H4 (cell line): ENCODE results near the gene LCOR. TPM values are rescaled to one million over a fixed set of nuclear protein-coding genes. Genes with fewer than 3 reads are reported as not detected.
"Not testable (repeated sequence)": the region's sequence is repeated elsewhere in the genome, so short reads cannot be mapped to it uniquely, and the experiment has no call there.

Source experiments
- DNase-seq: peaks from one replicate; pipeline ENCODE4 v3.0.0-alpha.2; 2015; ENCODE audit warnings: low spot score
- total RNA-seq: library from RNA; depleted of rRNA; stranded (reverse); fragments of >200 nt; shearing (Covaris generic); gene quantifications from 2 replicates; pipeline ENCODE4 v1.2.3, GENCODE V29; 2014

Gene LCOR
- total RNA-seq, 1 experiment from 2014 or later: 6.4 TPM

DNA sequence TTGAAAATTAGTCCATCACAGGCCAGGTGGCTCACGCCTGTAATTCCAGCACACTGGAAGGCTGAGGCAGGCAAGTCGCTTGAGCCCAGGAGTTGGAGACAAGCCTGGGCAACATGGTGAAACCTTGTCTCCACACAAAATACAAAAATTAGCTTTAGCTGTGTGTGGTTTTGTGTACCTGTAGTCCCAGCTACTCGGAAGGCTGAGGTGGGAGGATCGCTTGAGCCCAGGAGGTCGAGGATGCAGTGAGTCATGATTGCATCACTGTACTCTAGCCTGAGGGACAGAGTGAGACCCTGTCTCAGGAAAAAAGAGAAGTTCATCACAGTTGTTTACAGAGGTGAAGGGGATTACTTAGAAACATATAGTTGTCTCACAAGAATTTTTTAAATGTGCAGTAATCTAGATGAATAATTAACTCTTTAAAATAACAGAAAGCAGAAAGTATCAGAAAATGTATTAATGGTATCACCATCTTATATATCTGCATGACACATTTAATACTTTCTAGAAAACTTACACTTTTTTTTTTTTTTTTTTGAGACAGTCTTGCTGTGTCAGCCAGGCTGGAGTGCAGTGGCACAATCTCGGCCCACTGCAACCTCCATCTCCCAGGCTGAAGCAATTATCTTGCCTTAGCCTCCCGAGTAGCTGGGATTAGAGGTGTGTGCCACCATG lies 8.9 kb downstream of the LCOR start:
- DNase-seq: peak; percentile 60

DNA sequence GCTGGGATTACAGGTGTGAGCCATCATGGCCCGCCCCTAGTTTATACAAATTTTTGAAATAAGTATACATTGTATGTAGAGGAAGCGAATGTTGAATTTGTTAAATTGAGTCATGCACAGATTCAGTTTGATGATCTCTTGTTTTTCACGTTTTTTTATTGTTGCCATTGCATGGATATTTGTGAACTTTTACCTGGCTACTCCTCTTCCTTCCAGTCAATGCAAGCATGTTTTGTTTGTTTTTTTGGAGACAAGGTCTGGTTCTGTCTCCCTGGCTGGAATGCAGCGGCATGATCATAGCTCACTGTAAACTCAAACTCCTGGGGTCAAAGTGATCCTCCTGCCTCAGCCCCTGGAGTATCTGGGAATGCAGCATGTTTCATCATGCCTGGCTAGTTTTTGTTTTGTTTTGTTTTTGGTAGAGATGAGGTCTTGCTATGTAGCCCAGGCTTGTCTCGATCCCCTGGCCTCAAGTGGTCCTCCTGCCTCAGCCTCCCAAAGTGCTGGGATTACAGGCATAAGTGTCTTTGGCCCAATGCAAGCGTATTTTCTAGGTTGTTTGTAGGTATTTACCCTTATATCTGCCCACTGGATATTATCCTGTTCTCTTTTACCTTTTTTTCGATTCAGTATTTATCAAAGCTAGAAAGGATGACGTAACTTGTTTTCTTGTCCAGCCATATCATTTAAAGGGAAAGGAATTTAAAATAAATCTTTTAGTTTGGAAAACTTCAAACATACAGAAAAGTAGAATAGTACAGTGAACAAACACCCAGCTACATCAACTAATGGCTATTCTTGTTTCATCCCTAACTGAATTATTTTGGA lies 11.0 kb downstream of the LCOR start:
- no peak for DNase-seq

DNA sequence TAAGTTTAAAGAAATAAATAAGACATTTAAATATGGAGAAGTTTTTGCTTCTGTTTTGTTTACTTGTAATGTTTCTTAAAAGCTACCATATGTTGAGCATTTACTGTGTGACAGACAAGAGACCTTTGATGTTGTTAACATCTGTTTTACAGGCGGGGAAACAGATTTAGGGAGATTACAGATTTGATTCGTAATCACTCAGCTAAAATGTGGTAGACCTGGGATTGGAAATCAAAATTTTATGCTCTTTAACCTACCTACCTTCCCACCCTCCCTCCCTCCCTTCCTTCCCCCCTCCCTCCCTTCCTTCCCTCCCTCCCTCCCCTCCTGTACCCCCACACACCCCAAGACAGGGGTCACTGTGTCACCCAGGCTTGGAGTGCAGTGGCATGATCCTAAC lies 11.7 kb downstream of the LCOR start:
- no peak for DNase-seq

DNA sequence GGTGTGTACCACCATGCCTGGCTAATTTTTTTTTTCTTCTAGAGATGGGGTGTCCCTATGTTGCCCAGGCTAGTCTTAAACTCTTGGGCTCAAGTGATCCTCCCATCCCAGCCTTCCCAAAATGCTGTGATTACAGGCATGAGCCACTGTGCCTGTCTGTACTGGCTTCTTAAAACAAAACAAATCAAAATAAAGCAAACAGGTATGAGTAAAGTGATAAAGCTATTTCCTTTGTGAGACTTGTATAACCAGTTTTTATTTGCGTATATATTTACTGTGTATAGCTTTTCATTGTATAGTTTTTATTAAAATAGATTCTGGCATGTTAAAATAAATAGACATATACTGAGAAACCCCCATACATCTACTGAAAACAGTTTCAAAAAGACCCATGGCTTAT lies 14.3 kb downstream of the LCOR start:
- no peak for DNase-seq

DNA sequence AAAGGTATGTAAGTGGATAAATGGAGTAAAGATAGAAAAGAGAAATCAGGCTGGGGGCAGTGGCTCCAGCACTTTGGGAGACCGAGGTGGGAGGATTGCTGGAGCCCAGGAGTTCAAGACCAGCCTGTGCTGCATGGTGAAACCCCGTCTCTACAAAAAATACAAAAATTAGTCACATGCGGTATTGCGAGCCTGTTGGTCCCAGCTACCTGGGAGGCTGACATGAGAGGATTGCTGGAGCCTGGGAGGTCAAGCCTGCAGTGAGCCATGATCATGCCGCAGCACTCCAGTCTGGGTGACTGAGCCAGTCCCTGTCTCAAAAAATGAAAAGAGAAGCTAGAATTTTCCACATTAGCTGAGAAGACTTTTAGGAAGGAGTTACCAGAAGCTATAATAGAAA lies 14.8 kb downstream of the LCOR start:
- DNase-seq: no peak

DNA sequence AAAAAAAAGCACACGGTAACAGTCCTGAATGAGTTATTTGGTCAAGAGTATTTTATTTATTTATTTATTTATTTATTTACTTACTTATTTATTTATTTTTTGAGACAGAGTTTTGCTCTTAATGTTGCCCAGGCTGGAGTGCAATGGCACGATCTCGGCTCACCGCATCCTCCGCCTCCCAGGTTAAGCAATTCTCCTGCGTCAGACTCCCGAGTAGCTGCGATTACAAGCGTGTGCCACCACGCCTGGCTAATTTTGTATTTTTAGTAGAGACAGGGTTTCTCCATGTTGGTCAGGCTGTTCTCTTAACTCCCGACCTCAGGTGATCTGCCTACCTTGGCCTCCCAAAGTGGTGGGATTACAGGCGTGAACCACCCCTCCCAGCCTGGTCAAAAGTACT lies 15.3 kb downstream of the LCOR start:
- not testable (repeated sequence) for DNase-seq

DNA sequence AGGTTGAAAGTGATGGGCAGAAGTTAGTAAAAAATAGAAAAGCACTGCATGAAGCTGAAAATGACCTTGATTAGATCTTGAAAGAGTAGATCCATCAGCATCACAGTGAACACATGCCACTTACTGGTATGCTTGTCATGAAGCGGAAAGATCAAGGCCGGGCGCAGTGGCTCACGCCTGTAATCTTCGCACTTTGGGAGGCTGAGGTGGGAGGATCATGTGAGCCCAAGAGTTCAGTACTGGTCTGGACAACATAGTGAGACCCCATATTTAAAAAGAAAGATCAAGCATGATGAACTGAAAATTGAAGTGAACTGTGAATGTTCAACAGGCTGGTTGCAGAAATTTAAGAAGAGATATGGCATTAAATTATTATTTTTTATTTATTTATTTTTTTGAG lies 18.0 kb downstream of the LCOR start:
- DNase-seq: no peak

DNA sequence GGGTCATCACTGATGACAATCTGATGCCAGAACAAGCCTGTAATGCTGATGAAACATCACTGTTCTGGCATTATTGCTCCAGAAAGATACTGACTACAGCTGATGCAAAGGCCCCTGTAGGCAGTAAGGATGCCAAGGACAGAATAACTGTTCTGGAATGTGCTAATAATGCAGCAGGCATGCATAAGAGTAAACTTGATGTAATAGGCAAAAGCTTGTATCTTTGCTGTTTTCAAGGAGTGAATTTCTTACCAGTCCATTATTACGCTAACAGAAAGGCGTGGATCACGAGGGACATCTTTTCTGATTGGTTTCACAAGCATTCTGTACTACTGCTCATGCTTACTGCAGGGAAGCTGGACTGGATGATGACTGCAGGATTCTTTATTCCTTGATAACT lies 18.7 kb downstream of the LCOR start:
- no peak for DNase-seq

DNA sequence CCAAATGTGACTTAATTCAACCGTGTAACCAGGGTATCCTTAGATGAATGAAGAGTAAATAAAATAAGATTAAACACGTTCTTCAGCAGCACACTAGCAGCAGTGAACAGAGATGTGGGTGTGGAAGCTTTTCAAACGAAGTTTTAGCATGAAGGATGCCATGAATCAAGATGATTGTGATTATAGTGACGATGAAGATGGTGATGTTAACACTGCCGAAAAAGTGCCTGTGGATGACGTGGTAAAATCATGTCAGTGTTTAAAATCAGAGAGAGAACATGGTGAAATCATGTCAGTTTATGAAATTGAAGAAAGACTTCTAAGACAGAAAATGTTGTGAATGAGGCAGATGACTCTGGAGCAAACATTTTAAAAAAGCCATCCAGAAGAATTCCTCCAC lies 19.2 kb downstream of the LCOR start:
- no peak for DNase-seq

DNA sequence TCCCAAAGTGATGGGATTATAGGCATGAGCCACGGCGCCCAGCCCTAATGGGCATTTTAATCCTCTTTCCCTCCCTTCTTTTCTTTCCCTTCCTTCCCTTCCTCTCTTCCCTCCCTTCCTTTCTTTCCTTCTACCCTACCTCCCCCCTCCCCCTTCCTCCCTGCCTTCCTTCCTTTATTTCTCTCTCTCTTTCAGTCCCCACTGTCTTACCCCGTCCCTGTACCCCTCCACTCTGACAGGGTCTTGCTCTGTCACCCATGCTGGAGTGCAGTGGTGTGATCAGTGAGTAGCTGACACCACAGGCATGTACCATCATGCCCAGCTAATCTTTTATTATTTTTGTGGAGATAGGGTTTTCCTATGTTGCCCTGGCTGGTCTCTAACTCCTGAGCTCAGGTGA lies 24.2 kb downstream of the LCOR start:
- DNase-seq: no peak

DNA sequence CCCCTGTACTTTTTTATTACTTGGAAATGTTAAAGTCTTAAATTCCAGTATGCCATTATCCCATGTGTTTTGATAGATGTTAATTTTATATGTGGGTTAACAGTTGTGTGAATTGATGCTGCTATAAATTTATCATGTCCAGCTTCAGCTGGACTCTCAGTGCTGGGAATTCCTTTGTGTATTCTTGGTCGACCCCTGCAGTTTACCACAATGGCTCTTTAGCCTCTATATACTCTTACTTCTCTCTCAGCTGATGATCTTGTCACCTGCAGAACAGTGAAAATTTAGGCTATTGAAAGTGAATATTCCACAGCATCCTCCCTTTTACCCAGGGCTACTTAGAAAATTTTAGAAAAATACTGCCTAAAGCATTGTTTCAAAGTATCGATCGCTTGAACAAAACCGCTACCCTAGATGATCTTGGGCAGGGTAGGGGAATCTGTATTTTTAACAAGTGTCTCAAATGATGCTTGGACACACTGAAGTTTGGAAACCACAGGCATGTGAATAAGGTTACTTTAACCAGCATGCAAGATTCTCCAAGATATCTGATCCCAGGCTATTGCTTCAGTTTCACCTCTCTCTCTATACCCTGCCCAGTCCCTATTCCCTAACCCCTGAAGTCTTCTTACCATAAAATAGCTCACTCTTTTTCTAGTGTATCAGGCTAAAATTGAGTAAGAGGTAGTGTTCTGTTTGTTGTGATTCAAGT lies 25.4 kb downstream of the LCOR start:
- no peak for DNase-seq

DNA sequence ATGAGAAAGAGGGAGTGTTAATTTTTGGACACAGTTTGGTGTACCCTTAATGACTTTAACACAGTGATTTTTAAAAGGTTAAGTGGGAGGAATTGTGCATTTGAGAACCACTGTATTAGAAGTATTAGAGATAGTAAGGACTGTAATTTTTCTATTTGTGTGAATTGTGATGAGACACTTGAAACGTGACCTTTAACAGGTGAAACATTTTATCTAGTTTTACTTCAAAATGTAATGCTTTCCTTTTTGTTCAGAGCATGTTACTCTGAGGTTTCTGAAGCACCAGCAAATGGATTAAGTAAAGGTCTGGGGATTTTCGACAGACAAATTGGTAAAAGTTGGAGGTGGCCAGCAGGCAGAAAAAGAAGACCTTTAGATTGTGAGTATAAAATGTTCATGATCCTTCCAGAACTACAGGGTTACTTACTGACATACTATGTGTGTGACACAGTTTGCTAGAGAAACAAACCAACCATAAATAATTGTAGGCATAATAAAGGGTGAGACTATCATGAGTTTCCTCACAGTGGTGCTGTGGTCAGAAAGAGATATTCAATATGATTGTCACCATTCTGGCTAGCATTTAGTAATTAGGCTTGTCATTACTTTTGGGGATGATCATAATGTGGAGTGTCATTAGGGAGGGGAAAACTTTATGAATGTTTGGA lies 26.1 kb downstream of the LCOR start:
- no peak for DNase-seq

DNA sequence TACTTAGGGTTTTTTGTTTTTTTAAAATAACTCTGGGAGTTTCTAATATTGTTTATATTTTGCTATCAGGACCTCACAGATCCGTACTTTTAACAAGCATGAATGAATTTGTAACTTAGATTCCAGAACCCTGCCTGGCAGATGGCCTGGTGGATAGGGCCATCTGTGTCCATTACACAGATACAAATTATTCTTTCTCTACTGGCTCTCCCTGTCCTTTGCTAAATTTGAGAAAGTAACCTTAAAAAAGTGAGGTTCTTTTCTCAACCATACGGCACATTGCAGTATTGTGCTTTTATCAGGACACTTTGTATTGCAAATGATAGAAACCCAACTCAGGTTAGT lies 26.6 kb downstream of the LCOR start:
- no peak for DNase-seq

DNA sequence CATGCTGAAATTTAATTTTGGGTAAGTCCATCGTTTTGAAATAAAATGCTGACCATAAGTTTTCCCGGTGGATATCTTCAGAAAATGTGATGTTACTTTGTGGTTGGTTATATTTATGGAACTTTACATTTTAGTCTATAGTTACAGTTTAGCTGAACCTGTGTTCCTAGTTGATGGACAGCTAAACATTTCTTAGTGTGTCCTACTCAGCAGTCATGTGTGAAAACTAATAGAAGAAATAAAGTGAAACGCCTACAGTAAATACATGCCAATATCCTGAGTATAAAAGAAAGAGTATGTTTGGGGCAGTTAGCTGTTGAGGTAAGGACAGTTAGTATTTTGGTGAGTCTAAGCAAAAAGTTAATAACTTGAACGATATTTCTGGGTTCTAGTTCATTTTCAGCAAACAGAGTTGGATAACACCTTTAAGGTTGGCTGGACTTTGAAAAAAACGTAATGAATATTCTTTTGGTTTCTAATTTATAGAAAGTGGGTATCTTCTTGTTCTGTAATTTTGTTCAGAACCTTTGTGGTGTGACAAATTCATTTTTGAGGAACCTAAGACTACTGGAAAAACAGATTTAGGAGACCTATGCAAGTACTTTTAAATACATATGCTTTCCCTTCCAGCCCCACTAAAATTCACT lies 28.7 kb downstream of the LCOR start:
- no peak for DNase-seq

DNA sequence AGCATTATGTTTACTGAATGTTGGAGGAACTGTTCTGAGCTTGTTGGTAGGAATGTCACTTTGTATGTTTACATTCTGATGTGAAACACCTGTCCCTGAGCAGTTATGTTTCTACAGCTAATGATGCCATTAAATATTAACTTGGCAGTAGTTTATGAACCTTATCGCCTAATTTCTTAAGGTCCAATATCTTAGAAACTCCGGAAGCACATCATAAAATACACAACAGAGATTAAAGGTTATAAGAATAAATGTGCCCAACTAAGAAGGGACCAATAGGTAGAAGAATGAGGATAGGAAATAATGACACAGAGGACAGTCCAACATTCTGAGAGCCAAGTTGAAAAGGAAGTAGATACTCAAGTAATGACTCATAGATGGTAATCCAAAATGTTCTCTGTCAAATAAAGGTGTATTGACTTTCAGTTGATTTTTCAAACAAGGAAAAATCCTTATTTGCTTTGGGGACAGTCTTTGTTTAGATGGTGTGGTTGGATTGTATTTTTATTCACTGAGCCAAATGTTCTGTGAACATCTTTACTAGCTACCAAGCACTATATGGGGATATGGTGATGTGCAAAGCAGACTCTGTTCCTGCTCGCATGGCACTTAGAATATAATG lies 31.9 kb downstream of the LCOR start:
- DNase-seq: peak; percentile 23

DNA sequence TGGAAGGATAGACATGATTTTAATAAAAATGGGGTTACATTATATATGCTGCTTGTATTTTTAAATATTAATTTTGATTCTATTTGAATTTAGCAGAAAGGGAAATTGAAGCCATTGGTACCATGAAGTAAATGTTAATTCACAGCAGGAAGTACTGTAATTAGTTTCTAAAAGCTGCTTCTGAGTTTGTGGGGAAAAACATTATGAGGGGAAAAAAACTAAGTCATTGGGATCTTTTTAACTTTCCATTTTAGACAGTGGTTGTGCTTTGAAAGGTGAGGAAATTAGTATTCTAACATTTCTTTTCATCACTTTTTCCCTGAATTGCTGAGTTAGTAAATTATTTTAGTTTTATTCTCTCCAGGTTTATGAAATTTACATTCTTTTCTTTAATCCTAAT lies 41.0 kb downstream of the LCOR start:
- no peak for DNase-seq

DNA sequence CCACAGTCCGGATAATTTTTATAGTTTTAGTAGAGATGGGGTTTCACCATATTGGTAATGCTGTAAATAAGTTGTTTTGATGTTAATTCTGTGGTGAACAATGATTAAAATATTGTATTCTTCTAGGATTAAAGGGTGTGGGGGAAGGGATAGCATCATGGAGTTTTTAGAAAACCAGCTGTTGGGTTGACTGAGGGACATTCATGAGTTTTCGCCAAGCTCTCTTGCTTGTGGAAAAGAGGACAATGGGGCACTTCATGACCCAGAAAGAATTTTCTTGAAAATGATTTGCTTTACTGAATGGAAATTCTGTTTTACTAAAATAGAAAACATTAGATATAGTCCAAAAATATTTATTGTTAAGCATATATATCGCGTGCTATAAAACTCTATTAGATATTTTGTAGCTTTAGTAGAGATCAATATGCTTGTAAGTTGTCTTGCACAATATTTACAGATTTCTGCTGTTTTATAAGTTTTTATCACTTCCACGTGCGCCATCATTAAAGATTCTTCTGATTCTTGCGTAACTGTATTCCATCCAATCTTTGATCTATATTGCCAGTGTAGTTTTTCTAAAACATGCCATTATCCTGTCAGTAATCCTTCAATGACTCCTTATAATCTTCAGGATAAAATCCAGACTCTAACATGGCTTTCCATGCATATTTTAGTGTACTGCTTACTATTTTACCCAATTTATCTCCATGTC lies 41.8 kb downstream of the LCOR start:
- no peak for DNase-seq

DNA sequence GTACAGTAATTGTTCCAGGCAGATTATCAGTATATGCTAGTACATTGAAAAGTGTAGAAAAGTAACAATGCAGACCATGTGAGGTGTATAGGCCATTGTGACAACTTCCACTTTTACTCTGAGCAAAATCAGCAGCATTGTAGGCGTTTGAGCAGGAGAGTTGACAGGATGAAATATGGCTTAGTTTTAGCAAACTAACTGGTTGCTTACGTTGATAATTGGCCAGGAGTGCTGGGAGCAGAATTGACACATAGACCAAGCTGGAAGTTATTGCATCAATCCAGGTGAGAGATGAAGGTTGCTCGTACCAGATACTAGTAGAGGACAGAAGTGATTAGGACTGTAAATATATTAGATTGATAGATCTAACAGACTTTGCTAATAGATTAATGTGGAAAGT lies 46.0 kb downstream of the LCOR start:
- DNase-seq: no peak

DNA sequence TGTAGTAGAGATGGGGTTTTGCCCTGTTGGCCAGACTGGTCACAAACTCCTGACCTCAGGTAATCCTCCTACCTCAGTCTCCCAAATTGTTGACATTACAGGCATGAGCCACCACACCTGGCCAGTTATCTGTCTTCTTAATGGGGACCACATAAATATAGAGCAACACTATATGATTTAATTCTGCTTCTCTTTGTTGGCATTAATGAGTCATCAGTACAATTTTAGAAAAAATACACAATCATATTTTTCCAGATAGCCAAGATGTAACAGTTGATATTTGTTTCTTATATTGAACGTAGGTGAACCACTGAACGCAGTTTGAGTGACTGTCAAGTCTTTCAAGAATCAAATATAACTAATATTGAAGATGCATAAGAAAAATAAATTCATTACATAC lies 48.5 kb downstream of the LCOR start:
- no peak for DNase-seq

DNA sequence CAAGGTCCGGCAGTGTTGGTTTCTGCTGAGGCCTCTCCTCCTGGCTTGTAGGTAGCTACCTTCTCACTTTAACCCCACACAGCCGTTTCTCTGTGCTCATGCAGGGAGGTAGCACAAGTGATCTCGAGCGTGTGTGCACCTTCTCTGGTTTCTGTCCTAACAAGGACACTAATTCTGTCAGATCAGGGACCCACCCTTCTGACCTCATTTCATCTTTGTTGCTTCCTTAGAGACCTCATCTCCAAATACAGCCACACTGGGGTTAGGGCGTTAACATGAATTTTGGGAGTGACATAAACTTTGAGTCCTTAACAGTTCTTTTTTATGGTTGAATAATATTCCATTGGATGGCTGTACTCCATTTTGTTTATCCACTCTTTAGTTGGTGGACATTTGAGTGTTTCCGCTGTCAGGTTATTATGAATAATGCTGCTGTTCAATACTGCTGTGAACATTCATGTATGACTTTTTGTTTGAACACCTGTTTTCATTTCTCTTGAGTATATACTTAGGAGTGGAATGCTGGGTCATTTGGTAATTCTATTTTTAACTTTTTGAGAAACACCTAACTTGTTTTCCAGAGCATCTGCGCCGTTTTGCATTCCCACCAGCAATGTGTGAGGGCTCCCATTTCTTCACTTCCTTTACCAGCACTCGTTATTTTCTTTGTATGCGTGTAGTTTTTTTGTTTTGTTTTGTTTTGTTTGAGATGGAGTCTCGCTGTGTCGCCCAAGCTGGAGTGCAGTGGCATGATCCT lies 57.5 kb downstream of the LCOR start:
- no peak for DNase-seq
